SJCRH30 (cell line): ENCODE results near the gene PARP12. TPM values are rescaled to one million over a fixed set of nuclear protein-coding genes. Genes with fewer than 3 reads are reported as not detected.
A peak's percentile ranks its signal among the peaks of the same experiment; 100 is the strongest.
"Not testable (repeated sequence)": the region's sequence is repeated elsewhere in the genome, so short reads cannot be mapped to it uniquely, and the experiment has no call there.

ENCODE experiments used
- DNase-seq, 2 experiments: peaks; one replicate each; pipeline ENCODE4 v3.0.0-alpha.2; 2015 to 2020
- H3K27ac ChIP-seq: fragments of 250-450 bp; sonication (Bioruptor Pico); 2 replicates; pipeline ENCODE4 v1.5.1; 2020; ENCODE audit warnings: mild to moderate bottlenecking, moderate library complexity
- H3K27me3 ChIP-seq: fragments of 250-450 bp; sonication (Bioruptor Pico); 2 replicates; pipeline ENCODE4 v1.5.1; 2020; ENCODE audit warnings: mild to moderate bottlenecking, moderate library complexity
- H3K36me3 ChIP-seq: fragments of 250-450 bp; sonication (Bioruptor Pico); 2 replicates; pipeline ENCODE4 v1.5.1; 2020; ENCODE audit warnings: mild to moderate bottlenecking, moderate library complexity
- H3K4me1 ChIP-seq: fragments of 250-450 bp; sonication (Bioruptor Pico); 2 replicates; pipeline ENCODE4 v1.5.1; 2020; ENCODE audit warnings: mild to moderate bottlenecking, moderate library complexity
- H3K4me3 ChIP-seq: fragments of 250-450 bp; sonication (Bioruptor Pico); 2 replicates; pipeline ENCODE4 v1.5.1; 2020; ENCODE audit warnings: mild to moderate bottlenecking, moderate library complexity
- H3K9me3 ChIP-seq: fragments of 250-450 bp; sonication (Bioruptor Pico); replicated peaks from 2 replicates; pipeline ENCODE4 v1.5.1; 2020; ENCODE audit warnings: mild to moderate bottlenecking, moderate library complexity
- total RNA-seq: library from RNA; depleted of rRNA; stranded (reverse); fragments of >200 nt; shearing (Covaris generic); gene quantifications from 2 replicates; pipeline ENCODE4 v1.2.3, GENCODE V29; 2014; rRNA removed

The PARP12 gene
- total RNA-seq: not detected in 2 replicates

GRCh38 chr7:140062528-140063299 lies at the start of gene PARP12:
Gene PARP12 (minus strand): TSS chr7:140062951. CDS start chr7:140062847, 104 bp downstream.
- Histone ChIP-seq H3K9me3 (peaks cover 10% of the 10 kb centered on the region; the same call in 1 of the 2 replicates), H3K4me3 (no peak within 1 kb of the TSS), H3K36me3 (no peaks in the 10 kb centered on the region), H3K27me3 (no peaks in the 10 kb centered on the region), H3K27ac (no peak within 1 kb of the TSS), H3K4me1 (peaks cover 11% of the 10 kb centered on the region)
- DNase-seq: no peak

GRCh38 chr7:140108777-140109176 lies 46.0 kb upstream of the PARP12 start:
- not testable (repeated sequence) for H3K4me1 ChIP-seq, H3K27ac ChIP-seq, H3K27me3 ChIP-seq, H3K36me3 ChIP-seq, DNase-seq, H3K4me3 ChIP-seq, H3K9me3 ChIP-seq

- H3K4me1 ChIP-seq: no peaks in the 10 kb centered on the region
- DNase-seq: no peak
- H3K36me3 ChIP-seq: no peaks in the 10 kb centered on the region
- H3K4me3 ChIP-seq: no peak overlapping the region
- H3K27ac ChIP-seq: no peak overlapping the region
- no peaks in the 10 kb centered on the region for H3K9me3 ChIP-seq
- H3K27me3 ChIP-seq: no peaks in the 10 kb centered on the region
Measured at GRCh38 chr7:140096459-140096858, 33.7 kb upstream of the PARP12 start.

- Histone ChIP-seq H3K4me1 (no peaks in the 10 kb centered on the region), H3K27me3 (no peaks in the 10 kb centered on the region), H3K9me3 (no peaks in the 10 kb centered on the region), H3K36me3 (no peaks in the 10 kb centered on the region), H3K27ac (no peak overlapping the region), H3K4me3 (no peak overlapping the region)
- DNase-seq: no peak
Measured at GRCh38 chr7:140093375-140093774, 30.6 kb upstream of the PARP12 start.

GRCh38 chr7:140085447-140085846 lies 22.7 kb upstream of the PARP12 start:
- no peaks in the 10 kb centered on the region for H3K36me3 ChIP-seq
- H3K9me3 ChIP-seq: no peaks in the 10 kb centered on the region
- H3K27ac ChIP-seq: no peak overlapping the region
- H3K27me3 ChIP-seq: no peaks in the 10 kb centered on the region
- DNase-seq: no peak
- H3K4me1 ChIP-seq: no peaks in the 10 kb centered on the region
- H3K4me3 ChIP-seq: no peak overlapping the region

GRCh38 chr7:140084972-140085371 lies 22.2 kb upstream of the PARP12 start:
- DNase-seq: no peak
- H3K9me3 ChIP-seq: no peaks in the 10 kb centered on the region

GRCh38 chr7:140084142-140084655 lies 21.4 kb upstream of the PARP12 start:
- Histone ChIP-seq H3K4me3 (no peak overlapping the region), H3K9me3 (no peaks in the 10 kb centered on the region), H3K27ac (no peak overlapping the region), H3K4me1 (no peaks in the 10 kb centered on the region), H3K36me3 (no peaks in the 10 kb centered on the region), H3K27me3 (no peaks in the 10 kb centered on the region)
- DNase-seq: no peak

More at GRCh38 chr7:140084972-140085371, 22.2 kb upstream of the PARP12 start:
- Histone ChIP-seq H3K27ac (no peak overlapping the region), H3K4me1 (no peaks in the 10 kb centered on the region), H3K27me3 (no peaks in the 10 kb centered on the region), H3K36me3 (no peaks in the 10 kb centered on the region), H3K4me3 (no peak overlapping the region)

- no peak overlapping the region for H3K4me3 ChIP-seq
- no peaks in the 10 kb centered on the region for H3K9me3 ChIP-seq
- no peak for DNase-seq
- H3K4me1 ChIP-seq: no peaks in the 10 kb centered on the region
- no peak overlapping the region for H3K27ac ChIP-seq
- H3K27me3 ChIP-seq: no peaks in the 10 kb centered on the region
- no peaks in the 10 kb centered on the region for H3K36me3 ChIP-seq
Measured at GRCh38 chr7:140082770-140083169, 20.0 kb upstream of the PARP12 start.

GRCh38 chr7:140081774-140082425 lies 19.1 kb upstream of the PARP12 start:
- no peaks in the 10 kb centered on the region for H3K9me3 ChIP-seq
- no peak overlapping the region for H3K27ac ChIP-seq
- no peaks in the 10 kb centered on the region for H3K36me3 ChIP-seq
- no peak overlapping the region for H3K4me3 ChIP-seq
- no peak for DNase-seq
- H3K27me3 ChIP-seq: no peaks in the 10 kb centered on the region
- no peaks in the 10 kb centered on the region for H3K4me1 ChIP-seq

GRCh38 chr7:140080919-140081318 lies 18.2 kb upstream of the PARP12 start:
- Histone ChIP-seq H3K36me3 (no peaks in the 10 kb centered on the region), H3K9me3 (no peaks in the 10 kb centered on the region), H3K27me3 (no peaks in the 10 kb centered on the region), H3K27ac (no peak overlapping the region), H3K4me3 (no peak overlapping the region), H3K4me1 (no peaks in the 10 kb centered on the region)
- no peak for DNase-seq

- Histone ChIP-seq H3K27me3 (no peaks in the 10 kb centered on the region), H3K4me1 (no peaks in the 10 kb centered on the region), H3K4me3 (no peak overlapping the region), H3K9me3 (no peaks in the 10 kb centered on the region), H3K36me3 (no peaks in the 10 kb centered on the region), H3K27ac (no peak overlapping the region)
- peak; percentile 14 to 39 for DNase-seq
Measured at GRCh38 chr7:140079121-140079536, 16.4 kb upstream of the PARP12 start.

GRCh38 chr7:140078392-140078791 lies 15.6 kb upstream of the PARP12 start:
- Histone ChIP-seq H3K27me3 (no peaks in the 10 kb centered on the region), H3K36me3 (no peaks in the 10 kb centered on the region)
- DNase-seq: no peak

GRCh38 chr7:140074780-140075179 lies 12.0 kb upstream of the PARP12 start:
- Histone ChIP-seq H3K9me3 (no peaks in the 10 kb centered on the region), H3K27me3 (no peaks in the 10 kb centered on the region), H3K36me3 (no peaks in the 10 kb centered on the region), H3K4me3 (no peak overlapping the region), H3K27ac (no peak overlapping the region), H3K4me1 (no peaks in the 10 kb centered on the region)
- DNase-seq: no peak

More at GRCh38 chr7:140078392-140078791, 15.6 kb upstream of the PARP12 start:
- no peak overlapping the region for H3K27ac ChIP-seq
- H3K9me3 ChIP-seq: no peaks in the 10 kb centered on the region
- H3K4me3 ChIP-seq: no peak overlapping the region
- H3K4me1 ChIP-seq: no peaks in the 10 kb centered on the region

GRCh38 chr7:140070546-140070945 lies 7.8 kb upstream of the PARP12 start:
- Histone ChIP-seq H3K27ac (no peak overlapping the region), H3K9me3 (peaks cover 10% of the 10 kb centered on the region; the same call in 1 of the 2 replicates), H3K36me3 (no peaks in the 10 kb centered on the region), H3K27me3 (no peaks in the 10 kb centered on the region), H3K4me1 (no peaks in the 10 kb centered on the region), H3K4me3 (no peak overlapping the region)
- DNase-seq: no peak

- Histone ChIP-seq H3K9me3 (peaks cover 10% of the 10 kb centered on the region; the same call in 1 of the 2 replicates), H3K4me1 (no peaks in the 10 kb centered on the region), H3K4me3 (no peak overlapping the region), H3K36me3 (no peaks in the 10 kb centered on the region), H3K27ac (no peak overlapping the region), H3K27me3 (no peaks in the 10 kb centered on the region)
- no peak for DNase-seq
Measured at GRCh38 chr7:140069298-140069949, 6.7 kb upstream of the PARP12 start.
